HG03097 (cell line): ENCODE data around the gene EGF.
A peak's percentile ranks its signal among the peaks of the same experiment; 100 is the strongest.

Experiments used
- ATAC-seq: cut with Tn5 transposase; IDR thresholded peaks from one replicate; pipeline ENCODE4 v1.9.1; 2021; ENCODE audit not compliant: unreplicated experiment, low FRiP score

The EGF gene

GRCh38 chr4:109953556-109953955 is 40.9 kb downstream of the EGF start:
- no peak for ATAC-seq

GRCh38 chr4:109955146-109955545 is 42.5 kb downstream of the EGF start:
- ATAC-seq: no peak

GRCh38 chr4:109957227-109957626 is 44.5 kb downstream of the EGF start:
- no peak for ATAC-seq

GRCh38 chr4:109959195-109959594 is 46.5 kb downstream of the EGF start:
- ATAC-seq: no peak

- ATAC-seq: no peak
Measured at GRCh38 chr4:109962401-109962800, 49.7 kb downstream of the EGF start.

GRCh38 chr4:109966891-109967481 is 54.3 kb downstream of the EGF start:
- no peak for ATAC-seq

GRCh38 chr4:109967798-109968520 is 55.3 kb downstream of the EGF start:
- peak; percentile 48 for ATAC-seq

- no peak for ATAC-seq
Measured at GRCh38 chr4:109969087-109969486, 56.4 kb downstream of the EGF start.

- ATAC-seq: no peak
Measured at GRCh38 chr4:109969919-109970318, 57.2 kb downstream of the EGF start.

- no peak for ATAC-seq
Measured at GRCh38 chr4:109972786-109973528, 60.3 kb downstream of the EGF start.

- no peak for ATAC-seq
Measured at GRCh38 chr4:109973529-109973905, 60.8 kb downstream of the EGF start.

- ATAC-seq: no peak
Measured at GRCh38 chr4:109976189-109976588, 63.5 kb downstream of the EGF start.

- no peak for ATAC-seq
Measured at GRCh38 chr4:109977854-109978501, 65.3 kb downstream of the EGF start.

- no peak for ATAC-seq
Measured at GRCh38 chr4:109978704-109979454, 66.2 kb downstream of the EGF start.

GRCh38 chr4:109979920-109980717 is 67.4 kb downstream of the EGF start:
- no peak for ATAC-seq

GRCh38 chr4:109981936-109982335 is 69.3 kb downstream of the EGF start:
- no peak for ATAC-seq

- no peak for ATAC-seq
Measured at GRCh38 chr4:109982521-109982920, 69.8 kb downstream of the EGF start.

- ATAC-seq: no peak
Measured at GRCh38 chr4:109985993-109986974, 73.6 kb downstream of the EGF start.

GRCh38 chr4:109989044-109989443 is 76.4 kb downstream of the EGF start:
- no peak for ATAC-seq
